IMR-90 (cell line): ENCODE measurements around the gene BIK.

Experiments
- BHLHE40 ChIP-seq: fragments of 150-350 bp; IDR thresholded peaks from 2 replicates; pipeline ENCODE4 v1.6.1; 2016; ENCODE audit warnings: mild to moderate bottlenecking, low read depth, low read length
- CTCF ChIP-seq: conservative IDR thresholded peaks from 2 replicates; pipeline ENCODE4 v1.5.1; 2012; ENCODE audit warnings: mild to moderate bottlenecking, low read depth, low read length, improper control_type of control experiment
- MXI1 ChIP-seq: IDR thresholded peaks from 2 replicates; pipeline ENCODE4 v1.6.1; 2012; ENCODE audit warnings: low read depth, mild to moderate bottlenecking, low read length, moderate library complexity, borderline replicate concordance
- POLR2A ChIP-seq: IDR thresholded peaks from 2 replicates; pipeline ENCODE4 v1.6.1; 2012; ENCODE audit warnings: mild to moderate bottlenecking, low read depth, low read length

GRCh38 chr22:43094551-43094950 is 16.0 kb upstream of the BIK start:
- no peak for TF ChIP-seq CTCF
- TF ChIP-seq MXI1, result no peak
- no peak for TF ChIP-seq POLR2A
- no peak for TF ChIP-seq BHLHE40
